Glutamatergic neuron (in vitro differentiated cells): Measurements from ENCODE around the gene FAM184A. TPM values are rescaled to one million over a fixed set of nuclear protein-coding genes. Genes with fewer than 3 reads are reported as not detected.

Source experiments
- DNase-seq: peaks from one replicate; pipeline ENCODE4 v3.0.0; 2022
- H3K27ac Mint-ChIP-seq: one replicate; pipeline ENCODE4 v1.8.0; 2020; ENCODE audit warnings: mild to moderate bottlenecking, mixed read lengths, inconsistent platforms; ENCODE audit not compliant: unreplicated experiment
- H3K27me3 Mint-ChIP-seq: one replicate; pipeline ENCODE4 v1.8.0; 2020; ENCODE audit warnings: mild to moderate bottlenecking, moderate library complexity, mixed read lengths, inconsistent platforms; ENCODE audit not compliant: unreplicated experiment
- H3K36me3 Mint-ChIP-seq: one replicate; pipeline ENCODE4 v1.8.0; 2020; ENCODE audit warnings: mild to moderate bottlenecking, mixed read lengths, inconsistent platforms; ENCODE audit not compliant: unreplicated experiment
- H3K4me1 Mint-ChIP-seq: one replicate; pipeline ENCODE4 v1.8.0; 2020; ENCODE audit warnings: mild to moderate bottlenecking, low read depth, mixed read lengths, inconsistent platforms; ENCODE audit not compliant: unreplicated experiment
- H3K4me3 Mint-ChIP-seq: one replicate; pipeline ENCODE4 v1.8.0; 2020; ENCODE audit warnings: mild to moderate bottlenecking, mixed read lengths, inconsistent platforms; ENCODE audit not compliant: unreplicated experiment
- H3K9me3 Mint-ChIP-seq: one replicate; pipeline ENCODE4 v1.8.0; 2020; ENCODE audit warnings: mild to moderate bottlenecking, moderate library complexity, mixed read lengths, inconsistent platforms; ENCODE audit not compliant: unreplicated experiment
- CTCF ChIP-seq: fragments of 200-600 bp; sonication (generic); IDR thresholded peaks from one replicate; pipeline ENCODE4 v1.5.0; 2021; ENCODE audit not compliant: partially characterized antibody, unreplicated experiment
- total RNA-seq: library from RNA; stranded (reverse); fragmentation: NEBNext Ultra II Directional; extraction: Animal tissue kit (Norgen Biotek cat#: 25700); gene quantifications from one replicate; pipeline ENCODE4 v1.2.1, GENCODE V29; 2021; ENCODE audit not compliant: unreplicated experiment

FAM184A gene
- total RNA-seq, 1 donor from 2014 or later: 20.0 TPM

GRCh38 chr6:119075200-119075981, 3.1 kb downstream of the FAM184A start:
- Mint-ChIP-seq H3K27ac (no peak overlapping the region), H3K27me3 (peaks cover 6% of the 10 kb centered on the region), H3K4me3 (no peak overlapping the region), H3K4me1 (peaks cover 23% of the 10 kb centered on the region), H3K36me3 (peaks cover 4% of the 10 kb centered on the region), H3K9me3 (peaks cover 14% of the 10 kb centered on the region)
- no peak for TF ChIP-seq CTCF
- no peak for DNase-seq

- DNase-seq: no peak
Measured at GRCh38 chr6:119073307-119074051, 5.0 kb downstream of the FAM184A start.

GRCh38 chr6:119071576-119071975, 6.9 kb downstream of the FAM184A start:
- no peak for TF ChIP-seq CTCF
- Mint-ChIP-seq H3K4me1 (peaks cover 9% of the 10 kb centered on the region), H3K27ac (no peak overlapping the region), H3K36me3 (no peaks in the 10 kb centered on the region), H3K27me3 (no peaks in the 10 kb centered on the region), H3K4me3 (no peak overlapping the region), H3K9me3 (no peaks in the 10 kb centered on the region)
- DNase-seq: no peak

More at GRCh38 chr6:119073307-119074051, 5.0 kb downstream of the FAM184A start:
- Mint-ChIP-seq H3K27me3 (no peaks in the 10 kb centered on the region), H3K36me3 (no peaks in the 10 kb centered on the region), H3K27ac (no peak overlapping the region), H3K4me1 (peaks cover 18% of the 10 kb centered on the region), H3K4me3 (no peak overlapping the region), H3K9me3 (peaks cover 6% of the 10 kb centered on the region)
- TF ChIP-seq CTCF: no peak

- no peak overlapping the region for H3K27ac Mint-ChIP-seq
- H3K9me3 Mint-ChIP-seq: no peaks in the 10 kb centered on the region
- H3K36me3 Mint-ChIP-seq: no peaks in the 10 kb centered on the region
- no peak for TF ChIP-seq CTCF
- no peaks in the 10 kb centered on the region for H3K4me1 Mint-ChIP-seq
- H3K27me3 Mint-ChIP-seq: no peaks in the 10 kb centered on the region
- DNase-seq: no peak
- H3K4me3 Mint-ChIP-seq: no peak overlapping the region
Measured at GRCh38 chr6:119067091-119067490, 11.4 kb downstream of the FAM184A start.

- Mint-ChIP-seq H3K9me3 (no peaks in the 10 kb centered on the region), H3K27ac (no peak overlapping the region), H3K27me3 (no peaks in the 10 kb centered on the region), H3K36me3 (no peaks in the 10 kb centered on the region), H3K4me3 (no peak overlapping the region), H3K4me1 (no peaks in the 10 kb centered on the region)
- no peak for TF ChIP-seq CTCF
- DNase-seq: no peak
Measured at GRCh38 chr6:119066517-119066916, 11.9 kb downstream of the FAM184A start.
